Measurements from ENCODE around the gene COLEC11. TPM values are rescaled to one million over a fixed set of nuclear protein-coding genes. Genes with fewer than 3 reads are reported as not detected.

COLEC11 gene
- total and polyA plus RNA-seq, 2 experiments from 2014 or later, result 1.3 to 1.5 TPM

- TF ChIP-seq, protein P1, sequence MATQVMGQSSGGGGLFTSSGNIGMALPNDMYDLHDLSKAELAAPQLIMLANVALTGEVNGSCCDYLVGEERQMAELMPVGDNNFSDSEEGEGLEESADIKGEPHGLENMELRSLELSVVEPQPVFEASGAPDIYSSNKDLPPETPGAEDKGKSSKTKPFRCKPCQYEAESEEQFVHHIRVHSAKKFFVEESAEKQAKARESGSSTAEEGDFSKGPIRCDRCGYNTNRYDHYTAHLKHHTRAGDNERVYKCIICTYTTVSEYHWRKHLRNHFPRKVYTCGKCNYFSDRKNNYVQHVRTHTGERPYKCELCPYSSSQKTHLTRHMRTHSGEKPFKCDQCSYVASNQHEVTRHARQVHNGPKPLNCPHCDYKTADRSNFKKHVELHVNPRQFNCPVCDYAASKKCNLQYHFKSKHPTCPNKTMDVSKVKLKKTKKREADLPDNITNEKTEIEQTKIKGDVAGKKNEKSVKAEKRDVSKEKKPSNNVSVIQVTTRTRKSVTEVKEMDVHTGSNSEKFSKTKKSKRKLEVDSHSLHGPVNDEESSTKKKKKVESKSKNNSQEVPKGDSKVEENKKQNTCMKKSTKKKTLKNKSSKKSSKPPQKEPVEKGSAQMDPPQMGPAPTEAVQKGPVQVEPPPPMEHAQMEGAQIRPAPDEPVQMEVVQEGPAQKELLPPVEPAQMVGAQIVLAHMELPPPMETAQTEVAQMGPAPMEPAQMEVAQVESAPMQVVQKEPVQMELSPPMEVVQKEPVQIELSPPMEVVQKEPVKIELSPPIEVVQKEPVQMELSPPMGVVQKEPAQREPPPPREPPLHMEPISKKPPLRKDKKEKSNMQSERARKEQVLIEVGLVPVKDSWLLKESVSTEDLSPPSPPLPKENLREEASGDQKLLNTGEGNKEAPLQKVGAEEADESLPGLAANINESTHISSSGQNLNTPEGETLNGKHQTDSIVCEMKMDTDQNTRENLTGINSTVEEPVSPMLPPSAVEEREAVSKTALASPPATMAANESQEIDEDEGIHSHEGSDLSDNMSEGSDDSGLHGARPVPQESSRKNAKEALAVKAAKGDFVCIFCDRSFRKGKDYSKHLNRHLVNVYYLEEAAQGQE (IDR thresholded peaks at IDR 0.05; ENCODE audit: unreplicated experiment), result no peak
- no peak for TF ChIP-seq EZH2phosphoT487 (IDR thresholded peaks at IDR 0.05; ENCODE audit: unreplicated experiment)
- TF ChIP-seq, protein P2, sequence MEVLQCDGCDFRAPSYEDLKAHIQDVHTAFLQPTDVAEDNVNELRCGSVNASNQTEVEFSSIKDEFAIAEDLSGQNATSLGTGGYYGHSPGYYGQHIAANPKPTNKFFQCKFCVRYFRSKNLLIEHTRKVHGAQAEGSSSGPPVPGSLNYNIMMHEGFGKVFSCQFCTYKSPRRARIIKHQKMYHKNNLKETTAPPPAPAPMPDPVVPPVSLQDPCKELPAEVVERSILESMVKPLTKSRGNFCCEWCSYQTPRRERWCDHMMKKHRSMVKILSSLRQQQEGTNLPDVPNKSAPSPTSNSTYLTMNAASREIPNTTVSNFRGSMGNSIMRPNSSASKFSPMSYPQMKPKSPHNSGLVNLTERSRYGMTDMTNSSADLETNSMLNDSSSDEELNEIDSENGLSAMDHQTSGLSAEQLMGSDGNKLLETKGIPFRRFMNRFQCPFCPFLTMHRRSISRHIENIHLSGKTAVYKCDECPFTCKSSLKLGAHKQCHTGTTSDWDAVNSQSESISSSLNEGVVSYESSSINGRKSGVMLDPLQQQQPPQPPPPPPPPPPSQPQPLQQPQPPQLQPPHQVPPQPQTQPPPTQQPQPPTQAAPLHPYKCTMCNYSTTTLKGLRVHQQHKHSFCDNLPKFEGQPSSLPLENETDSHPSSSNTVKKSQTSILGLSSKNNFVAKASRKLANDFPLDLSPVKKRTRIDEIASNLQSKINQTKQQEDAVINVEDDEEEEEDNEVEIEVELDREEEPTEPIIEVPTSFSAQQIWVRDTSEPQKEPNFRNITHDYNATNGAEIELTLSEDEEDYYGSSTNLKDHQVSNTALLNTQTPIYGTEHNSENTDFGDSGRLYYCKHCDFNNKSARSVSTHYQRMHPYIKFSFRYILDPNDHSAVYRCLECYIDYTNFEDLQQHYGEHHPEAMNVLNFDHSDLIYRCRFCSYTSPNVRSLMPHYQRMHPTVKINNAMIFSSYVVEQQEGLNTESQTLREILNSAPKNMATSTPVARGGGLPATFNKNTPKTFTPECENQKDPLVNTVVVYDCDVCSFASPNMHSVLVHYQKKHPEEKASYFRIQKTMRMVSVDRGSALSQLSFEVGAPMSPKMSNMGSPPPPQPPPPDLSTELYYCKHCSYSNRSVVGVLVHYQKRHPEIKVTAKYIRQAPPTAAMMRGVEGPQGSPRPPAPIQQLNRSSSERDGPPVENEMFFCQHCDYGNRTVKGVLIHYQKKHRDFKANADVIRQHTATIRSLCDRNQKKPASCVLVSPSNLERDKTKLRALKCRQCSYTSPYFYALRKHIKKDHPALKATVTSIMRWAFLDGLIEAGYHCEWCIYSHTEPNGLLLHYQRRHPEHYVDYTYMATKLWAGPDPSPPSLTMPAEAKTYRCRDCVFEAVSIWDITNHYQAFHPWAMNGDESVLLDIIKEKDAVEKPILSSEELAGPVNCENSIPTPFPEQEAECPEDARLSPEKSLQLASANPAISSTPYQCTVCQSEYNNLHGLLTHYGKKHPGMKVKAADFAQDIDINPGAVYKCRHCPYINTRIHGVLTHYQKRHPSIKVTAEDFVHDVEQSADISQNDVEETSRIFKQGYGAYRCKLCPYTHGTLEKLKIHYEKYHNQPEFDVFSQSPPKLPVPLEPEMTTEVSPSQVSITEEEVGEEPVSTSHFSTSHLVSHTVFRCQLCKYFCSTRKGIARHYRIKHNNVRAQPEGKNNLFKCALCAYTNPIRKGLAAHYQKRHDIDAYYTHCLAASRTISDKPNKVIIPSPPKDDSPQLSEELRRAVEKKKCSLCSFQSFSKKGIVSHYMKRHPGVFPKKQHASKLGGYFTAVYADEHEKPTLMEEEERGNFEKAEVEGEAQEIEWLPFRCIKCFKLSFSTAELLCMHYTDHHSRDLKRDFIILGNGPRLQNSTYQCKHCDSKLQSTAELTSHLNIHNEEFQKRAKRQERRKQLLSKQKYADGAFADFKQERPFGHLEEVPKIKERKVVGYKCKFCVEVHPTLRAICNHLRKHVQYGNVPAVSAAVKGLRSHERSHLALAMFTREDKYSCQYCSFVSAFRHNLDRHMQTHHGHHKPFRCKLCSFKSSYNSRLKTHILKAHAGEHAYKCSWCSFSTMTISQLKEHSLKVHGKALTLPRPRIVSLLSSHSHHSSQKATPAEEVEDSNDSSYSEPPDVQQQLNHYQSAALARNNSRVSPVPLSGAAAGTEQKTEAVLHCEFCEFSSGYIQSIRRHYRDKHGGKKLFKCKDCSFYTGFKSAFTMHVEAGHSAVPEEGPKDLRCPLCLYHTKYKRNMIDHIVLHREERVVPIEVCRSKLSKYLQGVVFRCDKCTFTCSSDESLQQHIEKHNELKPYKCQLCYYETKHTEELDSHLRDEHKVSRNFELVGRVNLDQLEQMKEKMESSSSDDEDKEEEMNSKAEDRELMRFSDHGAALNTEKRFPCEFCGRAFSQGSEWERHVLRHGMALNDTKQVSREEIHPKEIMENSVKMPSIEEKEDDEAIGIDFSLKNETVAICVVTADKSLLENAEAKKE (CRISPR knock-in tag; IDR thresholded peaks at IDR 0.05), result no peak
Measured at GRCh38 chr2:3611589-3611988, 16.7 kb downstream of the COLEC11 start (continued).

GRCh38 chr2:3612639-3613523, 18.0 kb downstream of the COLEC11 start:
- Mint-ChIP-seq H3K36me3 (ENCODE audit: low read depth) (peaks cover 13% of the 10 kb centered on the region; the same call in 2 of the 3 replicates), H3K4me3 (no peak overlapping the region), H3K27ac (no peak overlapping the region), H3K9me3 (peaks cover 31% of the 10 kb centered on the region), H3K27me3 (ENCODE audit: insufficient read depth, low read depth, poor library complexity) (peaks cover 3% of the 10 kb centered on the region), H3K4me1 (no peaks in the 10 kb centered on the region; the same call in 1 of the 3 replicates)
- H4K20me1 ChIP-seq (replicated peaks; ENCODE audit: insufficient read depth), result no peaks in the 10 kb centered on the region
- no peaks in the 10 kb centered on the region for H3K4me1 ChIP-seq (ENCODE audit: insufficient read depth)
- no peaks in the 10 kb centered on the region for H3F3A ChIP-seq (replicated peaks; ENCODE audit: low read depth)
- H3K4me3 ChIP-seq, result no peak overlapping the region
- DNase-seq (ENCODE audit: low spot score) (no peak), ATAC-seq (no peak)
- H2AFZ ChIP-seq, result no peak overlapping the region
- H3K27ac ChIP-seq (ENCODE audit: low read depth), result no peak overlapping the region
- H3K27me3 ChIP-seq (ENCODE audit: insufficient read depth), result no peaks in the 10 kb centered on the region
- no peak overlapping the region for H3K4me2 ChIP-seq
- no peaks in the 10 kb centered on the region for H3K79me2 ChIP-seq (replicated peaks; ENCODE audit: insufficient read depth)
- no peaks in the 10 kb centered on the region for H3K9me2 ChIP-seq (ENCODE audit: insufficient read depth)
- H3K36me3 ChIP-seq (ENCODE audit: insufficient read depth), result no peaks in the 10 kb centered on the region
- TF ChIP-seq, protein P2 (CRISPR knock-in tag; IDR thresholded peaks at IDR 0.05), result no peak

Data from GM23338 (cell line).